ENCODE measurements around the gene DCLRE1C. TPM values are rescaled to one million over a fixed set of nuclear protein-coding genes. Genes with fewer than 3 reads are reported as not detected.

DCLRE1C gene
- polyA plus RNA-seq, 2 donors, result 5.7 to 6.5 TPM

- H3K4me3 ChIP-seq (ENCODE audit: low read depth in 1 of 2, low read length in 2 of 2), result no peak overlapping the region
- H3K36me3 ChIP-seq (ENCODE audit: control insufficient read depth in 2 of 2, insufficient read depth in 2 of 2, low read length in 1 of 2), result peaks cover 2 to 4% of the 10 kb centered on the region in 2 donors
- no peak overlapping the region for H3K27ac ChIP-seq (ENCODE audit: low read depth in 2 of 2, low read length in 1 of 2)
- H3K4me1 ChIP-seq (ENCODE audit: control insufficient read depth in 2 of 2, insufficient read depth in 2 of 2, low read length in 1 of 2), result no peaks in the 10 kb centered on the region
- H3K27me3 ChIP-seq (ENCODE audit: control insufficient read depth in 1 of 2, insufficient read depth in 2 of 2, low read length in 2 of 2), result no peaks in the 10 kb centered on the region
- no peaks in the 10 kb centered on the region for H3K9me3 ChIP-seq (ENCODE audit: control insufficient read depth in 2 of 2, insufficient read depth in 1 of 2, low read depth in 1 of 2, low read length in 1 of 2)
- 86 to 89% methylated on average over 2 of the region's 2 CpGs for WGBS, 2 donors
These were observed 48.0 kb downstream of the DCLRE1C start for GRCh38 chr10:14905890-14906289.

DNA sequence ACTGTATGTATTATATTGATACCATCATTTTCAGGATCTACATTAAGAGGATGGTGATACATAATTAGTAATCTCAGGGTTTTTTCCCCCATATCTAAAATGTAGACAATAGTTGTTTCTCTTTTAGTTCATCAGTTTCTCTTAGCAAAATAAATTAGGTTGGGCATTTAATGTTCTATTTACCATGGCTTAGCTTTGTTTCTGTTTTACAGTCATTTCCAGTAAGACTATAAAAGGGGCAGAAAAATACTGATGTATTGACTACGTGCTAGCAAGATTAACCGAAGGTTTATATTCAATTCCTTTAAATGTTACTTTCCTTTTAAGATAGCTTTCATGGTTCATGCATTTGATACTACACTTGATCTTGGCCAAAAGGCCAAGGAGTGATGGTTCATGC lies 49.0 kb downstream of the DCLRE1C start:
- Histone ChIP-seq H3K9me3 (ENCODE audit: control insufficient read depth in 2 of 2, insufficient read depth in 1 of 2, low read depth in 1 of 2, low read length in 1 of 2) (no peaks in the 10 kb centered on the region), H3K36me3 (ENCODE audit: control insufficient read depth in 2 of 2, insufficient read depth in 2 of 2, low read length in 1 of 2) (peaks cover 0 to 4% of the 10 kb centered on the region in 2 donors), H3K27ac (ENCODE audit: low read depth in 2 of 2, low read length in 1 of 2) (no peak overlapping the region), H3K4me3 (ENCODE audit: low read depth in 1 of 2, low read length in 2 of 2) (no peak overlapping the region), H3K4me1 (ENCODE audit: control insufficient read depth in 2 of 2, insufficient read depth in 2 of 2, low read length in 1 of 2) (no peaks in the 10 kb centered on the region), H3K27me3 (ENCODE audit: control insufficient read depth in 1 of 2, insufficient read depth in 2 of 2, low read length in 2 of 2) (no peaks in the 10 kb centered on the region)
- WGBS, 2 donors, result 76 to 82% methylated on average over 2 of the region's 2 CpGs

DNA sequence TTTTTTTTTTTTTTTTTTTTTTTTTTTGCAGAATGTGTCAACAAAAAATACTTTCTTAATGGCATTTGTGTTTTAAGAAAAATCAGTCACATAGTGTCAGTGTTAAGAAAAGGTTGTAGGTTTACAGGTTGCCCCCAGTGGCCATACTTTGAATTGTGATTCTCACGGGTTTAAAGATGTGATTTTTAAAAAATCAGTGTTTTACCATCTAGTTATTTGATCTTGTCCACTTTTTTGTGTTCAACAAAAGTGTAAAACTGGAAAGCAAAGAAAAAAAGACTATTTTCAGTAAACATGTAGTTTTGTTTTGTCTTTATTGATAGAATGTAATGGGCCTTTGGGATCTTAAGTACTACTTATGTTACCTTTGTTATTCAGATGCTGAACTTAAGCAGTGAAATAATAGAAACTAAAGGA lies 49.6 kb downstream of the DCLRE1C start:
- Histone ChIP-seq H3K36me3 (ENCODE audit: control insufficient read depth in 2 of 2, insufficient read depth in 2 of 2, low read length in 1 of 2) (peaks cover 0 to 4% of the 10 kb centered on the region in 2 donors), H3K4me3 (ENCODE audit: low read depth in 1 of 2, low read length in 2 of 2) (no peak overlapping the region)

GRCh38 chr10:14891151-14891550 lies 62.7 kb downstream of the DCLRE1C start:
- Histone ChIP-seq H3K9me3 (ENCODE audit: control insufficient read depth in 2 of 2, insufficient read depth in 1 of 2, low read depth in 1 of 2, low read length in 1 of 2) (no peaks in the 10 kb centered on the region), H3K27ac (ENCODE audit: low read depth in 2 of 2, low read length in 1 of 2) (no peak overlapping the region), H3K4me1 (ENCODE audit: control insufficient read depth in 2 of 2, insufficient read depth in 2 of 2, low read length in 1 of 2) (no peaks in the 10 kb centered on the region), H3K36me3 (ENCODE audit: control insufficient read depth in 2 of 2, insufficient read depth in 2 of 2, low read length in 1 of 2) (no peaks in the 10 kb centered on the region), H3K27me3 (ENCODE audit: control insufficient read depth in 1 of 2, insufficient read depth in 2 of 2, low read length in 2 of 2) (no peaks in the 10 kb centered on the region), H3K4me3 (ENCODE audit: low read depth in 1 of 2, low read length in 2 of 2) (no peak overlapping the region)
- 88 to 96% methylated on average over 1 of the region's 1 CpG for WGBS, 2 donors

More for the DNA sequence above, 49.6 kb downstream of the DCLRE1C start:
- no peak overlapping the region for H3K27ac ChIP-seq (ENCODE audit: low read depth in 2 of 2, low read length in 1 of 2)
- WGBS, 2 donors, result 48 to 56% methylated on average over 1 of the region's 1 CpG
- H3K4me1 ChIP-seq (ENCODE audit: control insufficient read depth in 2 of 2, insufficient read depth in 2 of 2, low read length in 1 of 2), result no peaks in the 10 kb centered on the region
- no peaks in the 10 kb centered on the region for H3K9me3 ChIP-seq (ENCODE audit: control insufficient read depth in 2 of 2, insufficient read depth in 1 of 2, low read depth in 1 of 2, low read length in 1 of 2)
- H3K27me3 ChIP-seq (ENCODE audit: control insufficient read depth in 1 of 2, insufficient read depth in 2 of 2, low read length in 2 of 2), result no peaks in the 10 kb centered on the region

GRCh38 chr10:14889318-14889717 lies 64.6 kb downstream of the DCLRE1C start:
- Histone ChIP-seq H3K4me1 (ENCODE audit: control insufficient read depth in 2 of 2, insufficient read depth in 2 of 2, low read length in 1 of 2) (no peaks in the 10 kb centered on the region), H3K27ac (ENCODE audit: low read depth in 2 of 2, low read length in 1 of 2) (no peak overlapping the region), H3K4me3 (ENCODE audit: low read depth in 1 of 2, low read length in 2 of 2) (no peak overlapping the region), H3K9me3 (ENCODE audit: control insufficient read depth in 2 of 2, insufficient read depth in 1 of 2, low read depth in 1 of 2, low read length in 1 of 2) (no peaks in the 10 kb centered on the region), H3K27me3 (ENCODE audit: control insufficient read depth in 1 of 2, insufficient read depth in 2 of 2, low read length in 2 of 2) (no peaks in the 10 kb centered on the region), H3K36me3 (ENCODE audit: control insufficient read depth in 2 of 2, insufficient read depth in 2 of 2, low read length in 1 of 2) (no peaks in the 10 kb centered on the region)
- WGBS, 2 donors, result 84 to 88% methylated on average over 2 of the region's 2 CpGs

- Histone ChIP-seq H3K27me3 (ENCODE audit: control insufficient read depth in 1 of 2, insufficient read depth in 2 of 2, low read length in 2 of 2) (no peaks in the 10 kb centered on the region), H3K9me3 (ENCODE audit: control insufficient read depth in 2 of 2, insufficient read depth in 1 of 2, low read depth in 1 of 2, low read length in 1 of 2) (no peaks in the 10 kb centered on the region), H3K36me3 (ENCODE audit: control insufficient read depth in 2 of 2, insufficient read depth in 2 of 2, low read length in 1 of 2) (no peaks in the 10 kb centered on the region), H3K4me1 (ENCODE audit: control insufficient read depth in 2 of 2, insufficient read depth in 2 of 2, low read length in 1 of 2) (no peaks in the 10 kb centered on the region), H3K27ac (ENCODE audit: low read depth in 2 of 2, low read length in 1 of 2) (no peak overlapping the region), H3K4me3 (ENCODE audit: low read depth in 1 of 2, low read length in 2 of 2) (no peak overlapping the region)
- 92 to 94% methylated on average over 3 of the region's 3 CpGs for WGBS, 2 donors
These were observed 69.8 kb downstream of the DCLRE1C start for GRCh38 chr10:14884082-14884481.

GRCh38 chr10:14880229-14880628 lies 73.7 kb downstream of the DCLRE1C start:
- Histone ChIP-seq H3K36me3 (ENCODE audit: control insufficient read depth in 2 of 2, insufficient read depth in 2 of 2, low read length in 1 of 2) (no peaks in the 10 kb centered on the region), H3K4me3 (ENCODE audit: low read depth in 1 of 2, low read length in 2 of 2) (peak overlapping the region in 1 of 2 donors; percentile 88), H3K27me3 (ENCODE audit: control insufficient read depth in 1 of 2, insufficient read depth in 2 of 2, low read length in 2 of 2) (no peaks in the 10 kb centered on the region), H3K9me3 (ENCODE audit: control insufficient read depth in 2 of 2, insufficient read depth in 1 of 2, low read depth in 1 of 2, low read length in 1 of 2) (no peaks in the 10 kb centered on the region), H3K27ac (ENCODE audit: low read depth in 2 of 2, low read length in 1 of 2) (no peak overlapping the region), H3K4me1 (ENCODE audit: control insufficient read depth in 2 of 2, insufficient read depth in 2 of 2, low read length in 1 of 2) (no peaks in the 10 kb centered on the region)
- WGBS, 2 donors, result 52 to 58% methylated on average over 7 of the region's 7 CpGs

GRCh38 chr10:14879928-14880193 lies 74.0 kb downstream of the DCLRE1C start:
- 1 to 4% methylated on average over 5 of the region's 5 CpGs for WGBS, 2 donors
- Histone ChIP-seq H3K27me3 (ENCODE audit: control insufficient read depth in 1 of 2, insufficient read depth in 2 of 2, low read length in 2 of 2) (no peaks in the 10 kb centered on the region), H3K36me3 (ENCODE audit: control insufficient read depth in 2 of 2, insufficient read depth in 2 of 2, low read length in 1 of 2) (no peaks in the 10 kb centered on the region), H3K4me1 (ENCODE audit: control insufficient read depth in 2 of 2, insufficient read depth in 2 of 2, low read length in 1 of 2) (no peaks in the 10 kb centered on the region), H3K4me3 (ENCODE audit: low read depth in 1 of 2, low read length in 2 of 2) (peak overlapping the region in 1 of 2 donors; percentile 88), H3K9me3 (ENCODE audit: control insufficient read depth in 2 of 2, insufficient read depth in 1 of 2, low read depth in 1 of 2, low read length in 1 of 2) (no peaks in the 10 kb centered on the region), H3K27ac (ENCODE audit: low read depth in 2 of 2, low read length in 1 of 2) (no peak overlapping the region)

DNA sequence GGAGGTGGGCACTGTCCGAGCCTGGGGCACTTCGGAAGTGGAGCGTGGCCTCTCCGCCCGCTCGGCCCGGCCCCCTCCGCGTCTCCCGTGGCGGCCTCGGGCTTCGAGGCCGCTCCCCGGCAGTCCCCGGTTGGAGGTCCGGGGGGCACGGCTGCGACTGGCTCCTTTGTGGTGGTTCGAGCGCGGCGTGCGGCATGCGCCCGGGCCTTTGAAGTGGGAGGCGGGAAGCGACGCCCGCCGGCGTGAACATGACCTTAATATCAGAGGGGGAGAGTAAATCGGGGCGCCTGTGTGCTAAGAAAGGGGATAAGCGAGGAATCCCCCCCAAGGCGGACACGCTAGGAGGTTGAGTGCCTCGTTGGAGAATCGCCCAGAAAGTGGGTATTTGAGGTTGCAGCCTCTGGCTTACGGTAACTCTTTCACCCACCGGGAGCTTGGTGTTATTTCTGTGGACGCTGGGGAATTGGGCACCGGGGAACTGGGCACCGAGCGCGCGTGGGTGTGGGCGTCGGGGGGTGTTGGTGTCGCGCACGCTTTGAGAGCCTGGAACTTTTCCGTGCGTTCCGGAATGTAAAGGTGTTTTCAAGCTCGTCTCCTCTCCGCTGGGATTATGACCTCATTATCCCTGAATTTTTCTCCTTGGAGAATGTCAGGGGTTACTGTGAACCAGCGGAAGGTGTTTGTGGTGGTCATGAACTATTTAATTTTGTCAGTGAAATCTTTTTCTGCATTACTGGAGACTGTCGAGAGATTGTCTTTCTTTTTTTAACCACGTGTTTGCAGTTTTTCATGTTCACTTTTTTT lies 74.6 kb downstream of the DCLRE1C start:
- Histone ChIP-seq H3K27ac (ENCODE audit: low read depth in 2 of 2, low read length in 1 of 2) (peak overlapping the region; percentile 96 to 97), H3K27me3 (ENCODE audit: control insufficient read depth in 1 of 2, insufficient read depth in 2 of 2, low read length in 2 of 2) (no peaks in the 10 kb centered on the region), H3K4me3 (ENCODE audit: low read depth in 1 of 2, low read length in 2 of 2) (peak overlapping the region; percentile 88 to 98), H3K36me3 (ENCODE audit: control insufficient read depth in 2 of 2, insufficient read depth in 2 of 2, low read length in 1 of 2) (no peaks in the 10 kb centered on the region), H3K9me3 (ENCODE audit: control insufficient read depth in 2 of 2, insufficient read depth in 1 of 2, low read depth in 1 of 2, low read length in 1 of 2) (no peaks in the 10 kb centered on the region), H3K4me1 (ENCODE audit: control insufficient read depth in 2 of 2, insufficient read depth in 2 of 2, low read length in 1 of 2) (no peaks in the 10 kb centered on the region)
- 1% methylated on average over 55 to 60 of the region's 60 CpGs for WGBS, 2 donors

All from esophagus (tissue), 2 donors.